GM19035 (cell line): Measurements from ENCODE around the gene CMSS1.

Experiments
- ATAC-seq: cut with Tn5 transposase; IDR thresholded peaks from one replicate; pipeline ENCODE4 v1.9.1; 2021; ENCODE audit not compliant: unreplicated experiment

Gene CMSS1

GRCh38 chr3:99978221-99978620, 160.6 kb downstream of the CMSS1 start:
- no peak for ATAC-seq

GRCh38 chr3:99980606-99981005, 162.9 kb downstream of the CMSS1 start:
- no peak for ATAC-seq

GRCh38 chr3:99981138-99981537, 163.5 kb downstream of the CMSS1 start:
- no peak for ATAC-seq

- ATAC-seq = no peak
These were observed 165.0 kb downstream of the CMSS1 start for GRCh38 chr3:99982650-99983049.

- ATAC-seq = no peak
These were observed 166.5 kb downstream of the CMSS1 start for GRCh38 chr3:99984139-99984538.

GRCh38 chr3:99984668-99985067, 167.0 kb downstream of the CMSS1 start:
- ATAC-seq = no peak

- ATAC-seq = no peak
These were observed 172.5 kb downstream of the CMSS1 start for GRCh38 chr3:99990179-99990578.

GRCh38 chr3:99997293-99997692, 179.6 kb downstream of the CMSS1 start:
- no peak for ATAC-seq

GRCh38 chr3:99999536-99999935, 181.9 kb downstream of the CMSS1 start:
- ATAC-seq = no peak

- no peak for ATAC-seq
These were observed 183.4 kb downstream of the CMSS1 start for GRCh38 chr3:100001083-100001482.

- ATAC-seq = no peak
These were observed 184.0 kb downstream of the CMSS1 start for GRCh38 chr3:100001526-100002270.

- no peak for ATAC-seq
These were observed 185.1 kb downstream of the CMSS1 start for GRCh38 chr3:100002599-100003350.

- no peak for ATAC-seq
These were observed 186.2 kb downstream of the CMSS1 start for GRCh38 chr3:100003609-100004503.

GRCh38 chr3:100004931-100005330, 187.3 kb downstream of the CMSS1 start:
- no peak for ATAC-seq

GRCh38 chr3:100005665-100006393, 188.2 kb downstream of the CMSS1 start:
- no peak for ATAC-seq

- ATAC-seq = no peak
These were observed 189.1 kb downstream of the CMSS1 start for GRCh38 chr3:100006570-100007271.

- ATAC-seq = no peak
These were observed 189.7 kb downstream of the CMSS1 start for GRCh38 chr3:100007313-100007712.

- no peak for ATAC-seq
These were observed 190.5 kb downstream of the CMSS1 start for GRCh38 chr3:100008081-100008698.

- ATAC-seq = no peak
These were observed 191.8 kb downstream of the CMSS1 start for GRCh38 chr3:100009276-100010086.
